ACC112 (cell line): Measurements from ENCODE around the gene LBX1.

Experiments used
- H2AFZ ChIP-seq: fragments of 200-600 bp; sonication (generic); one replicate; pipeline ENCODE4 v1.6.0; 2017; ENCODE audit warnings: antibody characterized with exemption, low read length; ENCODE audit not compliant: unreplicated experiment
- H3K27ac ChIP-seq: fragments of 200-600 bp; sonication (generic); 2 replicates; pipeline ENCODE4 v1.5.1; 2014; ENCODE audit warnings: low read depth, mild to moderate bottlenecking, antibody characterized with exemption, low read length, moderate library complexity
- H3K27me3 ChIP-seq: fragments of 200-600 bp; sonication (generic); 2 replicates; pipeline ENCODE4 v1.6.1; 2014; ENCODE audit warnings: mild to moderate bottlenecking, antibody characterized with exemption, low read length, moderate library complexity, mixed read lengths; ENCODE audit not compliant: insufficient read depth
- H3K36me3 ChIP-seq: fragments of 200-600 bp; sonication (generic); 2 replicates; pipeline ENCODE4 v1.6.1; 2016; ENCODE audit warnings: mild to moderate bottlenecking, antibody characterized with exemption, low read length, moderate library complexity, mixed read lengths; ENCODE audit not compliant: insufficient read depth
- H3K4me1 ChIP-seq: fragments of 200-600 bp; sonication (generic); one replicate; pipeline ENCODE4 v1.6.1; 2016; ENCODE audit warnings: low read length, mixed read lengths; ENCODE audit not compliant: insufficient read depth, unreplicated experiment, control insufficient read depth
- H3K4me3 ChIP-seq: fragments of 200-600 bp; sonication (generic); 2 replicates; pipeline ENCODE4 v1.5.1; 2014; ENCODE audit warnings: mild to moderate bottlenecking, low read depth, low read length
- H3K79me2 ChIP-seq: fragments of 200-600 bp; sonication (generic); one replicate; pipeline ENCODE4 v1.6.0; 2016; ENCODE audit warnings: low read length; ENCODE audit not compliant: control insufficient read depth, unreplicated experiment, insufficient read depth

The LBX1 gene

DNA sequence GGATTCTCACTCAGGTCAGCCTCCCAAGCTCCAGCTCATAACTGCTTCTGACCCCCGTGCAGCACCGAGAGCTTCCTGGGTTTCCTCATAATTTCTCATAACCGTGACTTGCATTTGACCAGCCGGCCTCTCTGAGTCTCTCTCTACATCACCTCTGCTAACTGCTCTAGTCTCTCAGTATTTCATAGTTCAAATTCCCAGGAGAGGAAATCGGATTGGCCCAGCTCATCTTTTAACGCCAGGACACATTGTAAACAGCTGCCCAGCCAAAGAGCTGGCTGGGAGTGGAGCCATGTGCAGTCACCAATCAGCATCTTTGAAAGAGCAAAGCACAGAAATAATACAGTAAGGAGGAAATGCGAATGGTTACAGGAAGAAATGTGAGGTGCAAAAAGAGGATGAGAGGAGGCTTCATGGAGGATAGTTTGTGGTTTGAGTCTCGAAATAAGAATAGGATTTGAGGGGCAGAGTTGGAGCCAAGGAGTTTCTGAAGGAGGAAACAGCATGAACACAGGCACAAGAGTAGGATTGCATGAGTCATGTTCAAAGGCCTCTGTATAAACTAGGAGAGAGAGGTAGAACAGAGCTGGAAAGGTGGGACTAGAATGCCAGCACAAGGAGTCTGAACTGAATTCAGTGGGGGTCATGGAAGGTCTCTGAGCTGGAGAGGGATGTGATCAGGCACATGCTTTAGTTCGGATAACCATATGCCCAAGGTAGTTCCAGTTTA is 15.2 kb upstream of the LBX1 start:
- no peaks in the 10 kb centered on the region for H3K79me2 ChIP-seq
- peaks cover 6% of the 10 kb centered on the region for H3K4me1 ChIP-seq
- no peak overlapping the region for H3K27ac ChIP-seq
- H2AFZ ChIP-seq: peak overlapping the region; percentile 1
- peaks cover 40% of the 10 kb centered on the region for H3K27me3 ChIP-seq
- H3K4me3 ChIP-seq: no peak overlapping the region
- no peaks in the 10 kb centered on the region for H3K36me3 ChIP-seq

DNA sequence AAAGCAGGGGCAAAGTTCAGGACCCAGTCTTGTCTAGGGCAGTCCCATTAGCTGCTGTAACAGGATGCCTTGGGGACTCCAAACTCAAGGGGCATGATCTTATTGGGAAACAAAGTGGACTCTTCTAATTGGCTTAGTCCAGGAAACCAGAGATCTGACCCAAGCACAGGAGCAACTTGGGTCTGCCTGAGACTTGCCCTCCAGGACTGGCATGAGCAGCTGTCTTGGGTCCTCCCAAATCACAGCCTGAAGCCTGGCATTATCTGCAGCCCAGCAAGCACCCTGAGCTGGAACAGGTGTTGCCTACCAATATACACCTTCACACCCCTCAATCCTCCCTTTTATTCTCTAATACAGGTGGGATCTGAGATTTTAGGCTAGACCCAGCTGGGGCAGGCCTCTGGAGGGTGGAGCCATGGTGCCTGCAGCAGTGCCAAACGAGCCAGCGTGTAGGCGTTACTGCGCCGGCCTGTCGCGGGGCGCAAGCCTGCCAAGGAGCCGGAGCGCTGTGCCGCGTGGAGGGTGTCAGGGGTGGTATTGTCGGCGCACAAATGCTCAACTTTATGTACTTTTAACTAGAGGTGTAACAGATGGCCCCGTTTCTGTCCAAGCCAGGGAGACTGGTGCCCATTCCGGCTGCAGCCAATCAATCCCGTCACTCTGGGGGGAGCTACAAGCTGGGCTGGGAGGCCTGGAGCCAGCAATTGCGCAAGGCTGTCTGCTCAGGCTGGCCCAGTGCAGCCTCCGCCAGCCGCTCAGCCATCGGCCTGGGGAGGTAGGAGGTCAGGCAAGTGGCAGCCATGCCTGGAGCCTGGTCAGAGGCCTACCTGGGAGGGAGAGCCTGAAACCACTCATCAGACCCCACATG is 12.8 kb upstream of the LBX1 start:
- peaks cover 42% of the 10 kb centered on the region for H3K27me3 ChIP-seq

DNA sequence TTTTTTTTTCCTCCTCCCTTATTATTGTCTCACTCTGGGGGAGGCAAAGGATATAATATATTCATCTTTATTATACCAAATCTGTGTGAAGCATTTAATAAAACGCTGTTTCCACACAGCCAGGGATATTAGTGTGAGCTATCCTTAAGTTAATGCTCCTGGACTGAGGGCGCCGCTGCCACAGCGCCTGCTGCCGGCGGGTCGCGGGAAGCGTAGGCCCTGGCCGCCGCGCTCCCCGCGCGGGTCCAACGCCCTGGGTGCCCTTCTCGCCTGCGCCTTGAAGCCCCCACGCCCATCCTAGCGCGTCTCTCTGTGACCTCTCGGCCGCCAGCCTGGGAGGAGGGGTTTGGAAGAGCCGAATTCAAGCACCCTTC is 9.5 kb upstream of the LBX1 start:
- no peaks in the 10 kb centered on the region for H3K79me2 ChIP-seq
- H3K4me3 ChIP-seq: no peak overlapping the region
- no peaks in the 10 kb centered on the region for H3K36me3 ChIP-seq
- H3K27me3 ChIP-seq: peaks cover 65% of the 10 kb centered on the region
- H3K27ac ChIP-seq: no peak overlapping the region
- no peaks in the 10 kb centered on the region for H3K4me1 ChIP-seq
- no peak overlapping the region for H2AFZ ChIP-seq

More for the DNA sequence above, 12.8 kb upstream of the LBX1 start:
- H3K27ac ChIP-seq: no peak overlapping the region
- no peak overlapping the region for H2AFZ ChIP-seq
- H3K79me2 ChIP-seq: no peaks in the 10 kb centered on the region
- no peaks in the 10 kb centered on the region for H3K36me3 ChIP-seq
- H3K4me3 ChIP-seq: no peak overlapping the region
- H3K4me1 ChIP-seq: peaks cover 6% of the 10 kb centered on the region

DNA sequence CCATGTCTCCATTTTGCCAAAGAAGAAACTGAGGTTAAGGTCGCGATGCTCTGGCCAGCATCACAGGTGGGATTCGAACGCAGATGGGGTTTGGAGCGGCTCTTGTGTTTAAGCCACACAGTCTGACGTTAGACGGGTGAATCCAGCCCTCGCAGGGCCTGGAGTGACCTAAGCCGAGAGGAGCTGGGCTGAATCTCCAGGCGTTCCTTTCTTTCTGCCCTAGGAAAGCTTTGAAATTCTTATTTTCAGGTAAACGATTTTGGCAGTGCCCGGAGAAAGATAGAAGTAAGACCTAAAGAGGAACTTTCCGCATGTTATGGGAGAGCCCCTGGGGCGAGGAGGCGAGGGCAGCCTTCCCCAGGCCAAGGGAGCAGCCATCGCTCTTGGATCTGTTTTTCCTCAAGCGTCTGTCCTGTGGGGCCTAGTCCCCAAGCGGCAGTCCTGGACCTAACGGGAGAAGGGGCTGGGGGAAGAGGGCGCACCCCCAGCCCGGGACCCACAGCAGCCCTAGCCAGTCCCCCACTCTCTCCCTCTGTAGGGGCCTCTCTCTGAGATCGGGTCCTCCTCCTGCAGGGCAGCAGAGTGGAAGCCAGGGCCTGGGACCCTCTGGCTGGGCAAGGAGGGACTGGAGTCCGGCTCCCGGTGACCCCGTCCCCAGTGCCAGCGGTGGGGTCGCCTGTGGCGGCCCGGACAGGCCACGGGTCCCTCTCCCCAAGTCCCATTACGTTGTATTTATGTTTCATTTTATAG is 8.9 kb upstream of the LBX1 start:
- H3K4me1 ChIP-seq: no peaks in the 10 kb centered on the region
- no peak overlapping the region for H3K27ac ChIP-seq
- no peaks in the 10 kb centered on the region for H3K79me2 ChIP-seq
- no peaks in the 10 kb centered on the region for H3K36me3 ChIP-seq
- H3K27me3 ChIP-seq: peaks cover 71% of the 10 kb centered on the region
- no peak overlapping the region for H2AFZ ChIP-seq
- H3K4me3 ChIP-seq: no peak overlapping the region

DNA sequence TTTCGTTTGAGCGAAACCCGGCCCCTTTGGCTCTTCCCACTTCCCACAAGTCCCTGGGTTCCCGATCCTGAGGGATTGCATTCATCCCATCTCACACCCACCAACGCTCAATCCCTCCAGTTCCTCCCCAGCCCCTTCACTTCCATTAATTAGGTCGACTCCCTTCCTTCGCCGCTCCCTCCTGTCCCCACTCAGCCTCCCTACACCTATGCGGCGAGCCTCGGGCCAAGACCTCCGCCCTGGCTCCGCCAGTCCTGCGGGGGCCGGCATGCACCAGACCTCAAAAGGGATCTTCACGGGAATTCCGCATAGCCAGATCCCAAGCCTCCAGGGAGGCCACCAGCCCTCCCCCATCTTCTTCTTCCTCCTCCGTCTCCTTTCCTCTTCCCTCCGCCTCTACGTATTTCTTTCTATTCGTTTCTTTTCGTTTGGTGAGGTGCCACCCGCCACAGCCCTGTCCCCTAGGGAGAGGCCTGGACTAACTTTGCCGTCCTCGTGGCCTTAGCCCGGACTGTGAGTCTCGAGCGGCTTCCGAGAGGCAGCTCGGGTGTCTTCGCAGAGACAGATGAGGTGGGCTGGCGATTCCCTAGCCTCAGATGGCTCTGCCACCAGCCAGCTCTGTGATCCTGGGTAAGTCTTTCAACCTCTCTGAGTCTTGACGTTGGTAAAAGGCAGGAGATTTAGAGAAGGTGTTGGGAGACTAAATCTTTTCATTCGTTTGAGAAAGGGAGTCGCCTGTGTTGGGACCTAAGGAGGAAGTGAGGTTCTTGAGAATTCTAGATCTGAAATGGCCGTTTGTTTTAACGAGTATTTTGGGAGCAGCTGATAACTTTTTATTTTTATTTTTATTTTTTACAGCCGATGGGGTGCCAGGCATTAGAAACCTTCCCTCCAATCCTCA is 8.1 kb upstream of the LBX1 start:
- Histone ChIP-seq H3K27me3 (peaks cover 79% of the 10 kb centered on the region), H3K27ac (no peak overlapping the region), H3K36me3 (no peaks in the 10 kb centered on the region), H3K4me3 (no peak overlapping the region), H3K79me2 (no peaks in the 10 kb centered on the region), H2AFZ (no peak overlapping the region), H3K4me1 (no peaks in the 10 kb centered on the region)

DNA sequence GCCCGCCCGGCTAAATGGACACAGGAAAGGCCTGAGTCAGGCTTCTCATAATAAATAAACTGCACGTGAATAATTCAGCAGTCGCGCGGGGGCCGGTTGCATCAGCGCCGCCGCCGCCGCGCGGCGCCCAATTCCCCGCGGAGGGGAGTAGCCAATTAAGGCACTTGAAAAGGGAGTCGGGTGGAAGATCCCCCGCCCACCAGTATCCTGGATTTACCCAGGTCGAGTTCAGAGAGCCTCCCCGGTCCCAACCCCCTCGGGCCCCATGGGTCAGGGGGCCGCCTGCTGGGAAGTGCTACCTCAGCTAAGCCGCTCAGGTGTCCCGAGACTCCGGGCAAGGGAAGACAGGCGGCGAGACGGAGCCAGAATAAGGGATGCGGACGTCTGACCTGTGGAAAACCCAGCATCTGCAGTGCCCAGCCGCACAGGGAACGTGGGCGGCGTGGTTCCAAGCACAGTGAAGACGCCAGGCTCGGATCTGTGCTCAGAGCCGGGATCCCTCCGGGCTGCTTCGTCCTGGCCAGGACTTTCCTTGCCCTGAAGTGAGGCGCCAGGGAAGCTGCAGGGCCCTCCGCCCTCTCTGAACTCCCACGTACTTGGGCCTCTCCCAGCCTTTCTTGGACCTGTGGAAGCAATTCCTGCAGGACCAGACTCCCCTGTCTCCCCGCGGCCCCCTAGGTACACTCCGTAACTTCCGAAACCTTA is 7.3 kb upstream of the LBX1 start:
- no peak overlapping the region for H3K27ac ChIP-seq
- no peak overlapping the region for H2AFZ ChIP-seq
- no peak overlapping the region for H3K4me3 ChIP-seq
- H3K79me2 ChIP-seq: no peaks in the 10 kb centered on the region
- no peaks in the 10 kb centered on the region for H3K36me3 ChIP-seq
- H3K4me1 ChIP-seq: no peaks in the 10 kb centered on the region
- peaks cover 87% of the 10 kb centered on the region for H3K27me3 ChIP-seq

DNA sequence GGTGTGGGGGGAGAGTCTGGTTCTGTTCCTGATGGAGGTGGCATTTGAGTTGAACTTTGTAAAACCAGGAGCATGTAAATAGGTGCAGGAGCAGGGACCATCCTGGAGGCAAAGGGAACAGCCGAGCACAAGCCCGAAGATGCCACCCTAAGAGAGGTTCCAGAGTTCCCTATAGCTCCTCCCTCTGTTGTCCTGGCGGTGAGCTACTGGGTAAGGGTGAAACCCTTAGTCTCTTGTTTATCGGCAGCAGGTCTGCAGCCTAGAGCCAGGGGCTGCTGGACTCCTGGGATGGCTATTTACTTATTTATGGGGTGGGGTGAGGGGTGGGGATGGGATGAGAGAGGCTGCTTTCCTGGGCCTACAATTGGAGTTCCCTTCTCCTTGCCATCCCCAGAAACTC is 6.5 kb upstream of the LBX1 start:
- Histone ChIP-seq H3K27me3 (peaks cover 94% of the 10 kb centered on the region), H3K4me3 (no peak overlapping the region), H3K79me2 (no peaks in the 10 kb centered on the region), H3K27ac (no peak overlapping the region), H2AFZ (no peak overlapping the region), H3K4me1 (no peaks in the 10 kb centered on the region), H3K36me3 (no peaks in the 10 kb centered on the region)

DNA sequence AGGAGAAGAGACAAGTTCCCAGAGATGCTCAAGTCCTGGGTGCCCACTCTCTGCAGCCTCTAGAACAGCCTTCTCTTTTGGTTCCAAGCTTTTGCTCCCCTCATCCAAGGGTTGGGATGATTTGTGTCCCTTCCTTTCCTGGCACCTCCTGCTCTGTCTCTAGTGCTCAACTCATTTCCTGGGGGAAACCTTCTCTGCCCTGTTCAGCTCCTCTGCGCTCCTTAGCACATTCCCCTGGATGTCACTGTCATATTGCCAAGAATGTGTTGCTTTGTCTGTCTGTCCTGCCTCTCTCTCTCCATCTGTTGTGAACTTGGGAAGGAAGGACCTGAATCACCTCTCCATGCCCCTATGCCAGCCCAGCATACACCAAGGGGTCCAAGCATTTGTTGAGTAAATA is 5.1 kb upstream of the LBX1 start:
- no peak overlapping the region for H3K27ac ChIP-seq
- peaks cover 3% of the 10 kb centered on the region for H3K4me1 ChIP-seq
- no peaks in the 10 kb centered on the region for H3K36me3 ChIP-seq
- no peaks in the 10 kb centered on the region for H3K79me2 ChIP-seq
- peaks cover 98% of the 10 kb centered on the region for H3K27me3 ChIP-seq
- H3K4me3 ChIP-seq: no peak overlapping the region
- H2AFZ ChIP-seq: no peak overlapping the region

DNA sequence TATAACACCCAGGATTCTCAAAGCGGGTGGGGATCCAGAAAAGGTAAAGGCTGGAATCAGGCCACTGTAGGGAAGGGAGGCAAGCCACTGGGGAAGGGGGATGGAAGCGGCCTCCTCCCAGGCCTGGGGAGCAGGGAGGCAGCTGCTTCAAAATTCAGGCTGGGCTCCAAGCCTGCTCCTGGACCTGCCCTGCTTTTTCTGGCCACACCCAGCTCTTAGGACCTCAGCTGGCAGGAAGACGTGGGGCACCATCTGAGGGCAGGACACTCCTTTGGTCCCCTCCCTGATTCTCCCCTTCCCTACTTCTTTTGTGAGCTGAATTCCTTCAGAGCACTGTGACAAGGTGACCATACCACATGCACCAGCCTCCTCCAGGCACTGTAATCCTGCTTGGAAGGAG is 4.6 kb upstream of the LBX1 start:
- no peak overlapping the region for H3K27ac ChIP-seq
- H3K79me2 ChIP-seq: no peaks in the 10 kb centered on the region
- no peak overlapping the region for H3K4me3 ChIP-seq
- no peaks in the 10 kb centered on the region for H3K36me3 ChIP-seq
- peaks cover 5% of the 10 kb centered on the region for H3K4me1 ChIP-seq
- no peak overlapping the region for H2AFZ ChIP-seq
- peaks cover 98% of the 10 kb centered on the region for H3K27me3 ChIP-seq
